Right hindlimb (tissue), 1 donor: ENCODE measurements around the gene ITGB4.

Experiments
- DNase-seq: peaks from one replicate; pipeline ENCODE4 v3.0.0-alpha.2; 2018

Gene ITGB4

GRCh38 chr17:75698659-75699058, 22.6 kb upstream of the ITGB4 start:
- DNase-seq = no peak

DNA sequence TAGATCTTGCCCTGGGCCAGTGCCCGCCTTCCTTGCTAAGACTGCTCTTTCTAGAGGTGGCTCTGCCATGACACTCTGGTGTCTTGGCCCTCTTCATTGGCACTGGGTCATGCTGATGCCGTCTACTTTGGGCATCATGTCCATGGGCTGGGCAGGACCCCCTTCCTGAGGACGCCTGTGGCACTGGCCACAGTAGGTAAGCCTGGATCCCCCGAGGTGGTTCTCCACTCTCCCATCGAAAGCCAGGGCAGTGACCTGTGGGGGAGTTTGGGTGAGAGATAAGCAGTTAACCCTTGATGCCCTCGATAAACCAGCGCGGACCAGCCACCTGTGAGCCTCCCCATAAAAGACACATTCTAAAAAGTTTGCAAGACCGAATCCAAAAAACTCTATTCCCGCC, 20.0 kb upstream of the ITGB4 start:
- no peak for DNase-seq

DNA sequence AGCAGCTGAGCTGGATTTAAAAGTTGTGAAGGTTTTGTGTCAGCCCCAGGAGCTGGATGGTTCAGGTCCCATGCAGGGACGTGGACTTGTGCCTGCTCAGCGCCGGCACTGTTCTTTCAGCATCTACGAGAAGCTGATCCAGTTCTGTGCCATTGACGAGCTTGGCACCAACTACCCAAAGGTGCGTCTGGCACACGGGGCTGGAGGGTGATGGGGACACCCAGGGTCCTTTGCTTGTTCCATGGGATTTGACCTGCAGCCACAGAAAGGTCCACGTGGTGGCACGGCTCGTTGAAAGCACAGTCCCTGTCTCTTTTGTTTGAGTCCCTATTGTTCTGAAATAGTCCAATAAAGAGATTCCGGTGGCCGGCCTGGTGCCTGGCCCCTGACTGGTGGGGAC, 18.1 kb upstream of the ITGB4 start:
- no peak for DNase-seq

GRCh38 chr17:75703591-75703990, 17.7 kb upstream of the ITGB4 start:
- no peak for DNase-seq

- DNase-seq = no peak
These were observed 16.0 kb upstream of the ITGB4 start for GRCh38 chr17:75704963-75705875.

- DNase-seq = no peak
These were observed 15.1 kb upstream of the ITGB4 start for GRCh38 chr17:75706042-75706728.

- no peak for DNase-seq
These were observed 14.1 kb upstream of the ITGB4 start for GRCh38 chr17:75707079-75707571.

GRCh38 chr17:75712446-75712845, 8.8 kb upstream of the ITGB4 start:
- DNase-seq = no peak

- no peak for DNase-seq
These were observed 1.5 kb upstream of the ITGB4 start for GRCh38 chr17:75719732-75720131.

GRCh38 chr17:75721463-75722011, 278 bp downstream of the ITGB4 start:
- DNase-seq = no peak

- no peak for DNase-seq
These were observed 817 bp downstream of the ITGB4 start for GRCh38 chr17:75722076-75722475.

- no peak for DNase-seq
These were observed 1.4 kb downstream of the ITGB4 start for GRCh38 chr17:75722542-75723095.

DNA sequence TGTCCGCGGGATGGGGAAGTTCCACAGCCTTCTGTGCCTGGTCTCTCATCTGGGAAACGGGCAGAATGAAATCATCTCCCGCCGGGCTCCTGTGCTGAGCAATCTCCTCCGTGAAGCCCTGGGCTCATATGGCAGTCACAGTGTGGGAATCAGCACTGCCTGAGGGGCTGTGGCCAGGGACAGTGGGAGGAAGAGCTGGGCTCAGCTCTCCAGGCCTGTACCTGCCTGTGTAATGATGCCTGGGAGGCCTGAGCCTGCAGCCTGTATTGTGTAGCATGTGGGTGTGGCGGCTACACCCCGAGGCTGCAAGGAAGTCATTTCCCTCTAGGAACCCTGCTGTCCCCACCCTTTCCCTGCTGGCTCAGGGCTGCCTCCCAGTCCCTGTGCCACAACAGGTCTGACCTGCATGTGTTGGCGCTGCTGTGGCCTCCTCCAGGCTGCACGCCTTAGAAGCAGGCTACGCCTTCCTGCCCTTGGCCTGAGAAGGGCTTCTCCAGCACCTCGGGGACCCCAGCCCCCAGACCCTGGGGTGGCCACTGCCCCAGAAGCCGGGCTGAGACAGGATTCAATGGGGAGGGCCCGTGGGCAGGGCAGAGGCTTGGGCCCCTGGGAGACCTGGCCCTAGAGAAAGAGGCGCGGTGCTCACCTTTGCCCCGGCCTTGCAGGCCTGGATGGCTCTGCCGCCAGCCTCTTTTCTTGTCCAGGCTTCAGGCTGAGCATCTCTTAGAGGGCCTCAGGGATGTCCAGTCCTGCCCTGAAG, 2.1 kb downstream of the ITGB4 start:
- DNase-seq = no peak

DNA sequence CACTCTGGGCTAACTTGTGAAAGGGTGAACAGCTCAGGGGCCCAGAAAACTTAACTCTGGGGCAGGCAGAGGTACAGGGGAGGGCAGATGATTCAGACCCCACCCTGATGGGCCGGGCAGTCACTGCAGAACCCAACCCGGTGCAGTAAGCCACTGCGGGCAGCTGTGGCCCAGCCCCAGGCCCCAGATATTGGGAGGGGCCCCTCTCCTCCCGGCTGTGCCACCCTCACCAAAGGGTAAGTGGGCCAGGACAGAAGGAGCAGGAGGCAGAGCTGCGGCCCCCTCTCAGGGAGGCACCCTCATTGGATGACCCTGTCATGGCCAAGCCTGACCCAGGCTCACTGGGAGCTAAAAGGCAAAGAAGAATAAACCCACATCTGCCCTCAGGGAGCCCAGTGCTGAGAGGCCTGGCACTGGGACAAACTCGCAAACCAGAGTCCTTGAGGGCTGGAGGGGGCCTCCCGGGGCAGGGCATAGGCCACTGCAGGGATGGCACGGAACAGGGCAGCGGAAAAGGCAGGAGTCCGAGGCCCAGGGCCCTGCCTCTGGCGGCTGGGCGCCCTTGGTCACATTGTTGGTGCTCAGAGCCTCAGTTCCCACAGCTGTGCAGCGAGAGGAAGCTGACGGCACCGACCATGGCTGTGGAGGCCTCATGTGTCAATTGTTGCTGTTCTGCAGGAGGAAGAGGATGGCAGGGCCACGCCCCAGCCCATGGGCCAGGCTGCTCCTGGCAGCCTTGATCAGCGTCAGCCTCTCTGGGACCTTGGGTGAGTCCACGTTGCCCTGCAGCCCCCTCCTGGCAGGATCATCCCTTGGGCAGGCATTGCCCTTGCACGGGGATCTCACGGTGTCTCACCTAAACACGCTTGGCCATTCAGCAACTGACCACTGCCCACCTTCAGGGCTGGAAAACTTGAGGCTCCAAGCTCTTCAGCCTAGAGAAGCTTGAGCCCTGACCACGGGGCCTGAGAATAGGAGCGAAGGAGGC, 3.1 kb downstream of the ITGB4 start:
- DNase-seq = no peak

DNA sequence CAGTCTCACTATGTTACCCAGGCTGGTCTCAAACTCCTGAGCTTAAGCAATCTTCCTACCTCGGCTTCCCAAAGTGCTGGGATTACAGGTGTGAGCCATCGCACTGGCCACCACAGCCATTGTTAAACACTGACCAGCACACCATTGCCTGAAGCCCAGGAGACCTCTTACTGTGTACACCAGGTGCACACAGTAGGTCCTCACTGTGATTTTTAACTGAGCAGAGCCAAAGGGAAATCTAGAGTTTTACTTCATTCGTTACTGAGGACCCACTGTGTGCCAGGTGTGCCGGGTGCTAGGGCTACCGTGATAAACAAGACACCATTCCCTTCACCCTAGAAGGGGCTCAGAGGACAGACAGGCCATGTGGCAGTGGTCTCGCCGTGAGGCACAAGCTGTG, 4.2 kb downstream of the ITGB4 start:
- DNase-seq = no peak

GRCh38 chr17:75727391-75727790, 6.1 kb downstream of the ITGB4 start:
- DNase-seq = no peak

GRCh38 chr17:75729351-75729750, 8.1 kb downstream of the ITGB4 start:
- no peak for DNase-seq

DNA sequence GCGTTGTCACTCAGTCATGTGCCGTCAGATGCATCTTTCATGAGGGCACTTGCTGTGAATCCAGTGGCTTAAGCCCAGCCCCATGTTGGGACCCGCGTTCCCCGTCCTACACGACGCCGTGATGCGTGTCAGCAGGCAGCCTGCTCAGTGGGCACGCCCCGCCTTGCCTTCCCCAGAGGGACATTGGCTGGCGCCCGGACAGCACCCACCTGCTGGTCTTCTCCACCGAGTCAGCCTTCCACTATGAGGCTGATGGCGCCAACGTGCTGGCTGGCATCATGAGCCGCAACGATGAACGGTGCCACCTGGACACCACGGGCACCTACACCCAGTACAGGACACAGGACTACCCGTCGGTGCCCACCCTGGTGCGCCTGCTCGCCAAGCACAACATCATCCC, 8.8 kb downstream of the ITGB4 start:
- no peak for DNase-seq

- no peak for DNase-seq
These were observed 9.9 kb downstream of the ITGB4 start for GRCh38 chr17:75731086-75731715.

DNA sequence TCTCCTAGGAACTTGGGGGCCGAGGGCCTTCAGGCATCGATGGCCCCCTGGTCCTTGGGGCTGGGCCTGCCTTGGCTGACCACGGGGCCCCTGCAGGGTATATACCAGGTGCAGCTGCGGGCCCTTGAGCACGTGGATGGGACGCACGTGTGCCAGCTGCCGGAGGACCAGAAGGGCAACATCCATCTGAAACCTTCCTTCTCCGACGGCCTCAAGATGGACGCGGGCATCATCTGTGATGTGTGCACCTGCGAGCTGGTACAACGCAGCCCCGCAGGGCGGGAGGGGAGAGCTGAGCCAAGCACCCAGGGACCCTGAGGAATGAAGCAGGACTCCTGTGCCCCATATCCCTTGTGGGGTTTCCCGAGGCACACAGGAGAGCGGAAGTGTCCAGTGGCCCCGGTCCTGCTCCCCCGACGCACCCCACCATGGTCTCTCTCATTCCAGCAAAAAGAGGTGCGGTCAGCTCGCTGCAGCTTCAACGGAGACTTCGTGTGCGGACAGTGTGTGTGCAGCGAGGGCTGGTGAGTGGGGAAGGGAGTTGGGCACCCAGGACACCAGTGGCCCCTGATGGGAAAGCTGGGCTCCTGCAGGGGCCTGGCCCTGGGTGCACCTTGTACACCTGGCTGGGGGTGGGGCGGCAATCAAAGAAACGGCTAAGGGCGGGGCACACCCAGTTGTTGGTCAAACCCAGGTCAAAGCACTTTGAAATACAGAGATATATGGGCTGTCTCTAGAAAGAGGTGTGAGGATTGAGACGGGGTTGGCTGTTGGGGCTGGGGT, 10.6 kb downstream of the ITGB4 start:
- no peak for DNase-seq
